Endothelial cell of umbilical vein (primary cell): Measurements from ENCODE around the gene LHFPL6. TPM values are rescaled to one million over a fixed set of nuclear protein-coding genes. Genes with fewer than 3 reads are reported as not detected.

Source experiments
- BruUV-seq: library from RNA; stranded (reverse); fragments of 400-500 nt; replicated peaks from 2 replicates; lab custom pipeline; 2021; lab: Mats Ljungman, UMichigan
- CTCF ChIA-PET: fragments of 300-600, 350-600 bp; sonication (Branson Sonifier 250); formaldehyde crosslinking; loops from one replicate; lab custom pipeline; 2021; ENCODE audit warnings: antibody characterized with exemption, inconsistent platforms; lab: Charles Lee
- POLR2A ChIA-PET: fragments of 300-600, 350-600 bp; sonication (Branson Sonifier 250); formaldehyde crosslinking; loops from one replicate; lab custom pipeline; 2021; ENCODE audit warnings: antibody characterized with exemption, inconsistent platforms; lab: Charles Lee
- DNase-seq: peaks from one replicate; pipeline ENCODE4 v3.0.0-alpha.2; 2011; ENCODE audit warnings: low read depth, low spot score
- FAIRE-seq: peaks from 2 replicates; lab custom pipeline; 2011; peaks lifted over from hg19 to GRCh38; lab: Jason Lieb, UNC
- H2AFZ ChIP-seq: 2 replicates; pipeline ENCODE4 v1.6.0; 2012; ENCODE audit warnings: low read depth, low read length, control low read depth, inconsistent platforms
- H3K27ac ChIP-seq: 2 replicates; pipeline ENCODE4 v1.5.1; 2011; ENCODE audit warnings: low read depth, mild to moderate bottlenecking, control low read depth, low read length, moderate library complexity; ENCODE audit not compliant: insufficient read depth
- H3K27me3 ChIP-seq, 2 experiments: 2 replicates each; pipeline versions ENCODE4 v1.6.0 to v1.6.1; 2011; ENCODE audit warnings: low read length in 2 of 2, mixed read lengths in 1 of 2; ENCODE audit not compliant: control insufficient read depth in 2 of 2, insufficient read depth in 2 of 2
- H3K36me3 ChIP-seq, 2 experiments: 2 replicates in 1 of 2; 3 replicates in 1 of 2; pipeline ENCODE4 v1.5.1; 2011; ENCODE audit warnings: low read length in 2 of 2, mild to moderate bottlenecking in 1 of 2, moderate library complexity in 1 of 2; ENCODE audit not compliant: control insufficient read depth in 2 of 2, insufficient read depth in 2 of 2; ENCODE audit errors: extremely low read depth in 1 of 2
- H3K4me1 ChIP-seq: 3 replicates; pipeline ENCODE4 v1.5.1; 2011; ENCODE audit warnings: mild to moderate bottlenecking, low read length; ENCODE audit not compliant: control insufficient read depth, insufficient read depth; ENCODE audit errors: extremely low read depth
- H3K4me2 ChIP-seq: 2 replicates; pipeline ENCODE4 v1.6.1; 2011; ENCODE audit warnings: low read length, control low read depth, mixed read lengths; ENCODE audit not compliant: insufficient read depth
- H3K4me3 ChIP-seq, 3 experiments: fragments of 200-600 bp in 1 of 3; sonication (generic), shearing (Covaris generic) in 1 of 3; replicated peaks in 1 of 3; 2 replicates each; pipeline ENCODE4 v1.5.1; 2011 to 2016; ENCODE audit warnings: control low read depth in 3 of 3, low read length in 3 of 3, mild to moderate bottlenecking in 2 of 3, inconsistent platforms in 1 of 3, low read depth in 1 of 3, moderate library complexity in 1 of 3; ENCODE audit not compliant: insufficient read depth in 1 of 3
- H3K79me2 ChIP-seq: 2 replicates; pipeline ENCODE4 v1.6.0; 2012; ENCODE audit warnings: low read length, inconsistent platforms; ENCODE audit not compliant: control insufficient read depth, insufficient read depth
- H3K9ac ChIP-seq: replicated peaks from 2 replicates; pipeline ENCODE3; 2011; ENCODE audit warnings: low read length, control low read depth; ENCODE audit not compliant: insufficient read depth; ENCODE audit errors: extremely low read depth
- H3K9me1 ChIP-seq: replicated peaks from 3 replicates; pipeline ENCODE4 v1.6.0; 2011; ENCODE audit warnings: mild to moderate bottlenecking, low read length; ENCODE audit not compliant: control insufficient read depth, insufficient read depth; ENCODE audit errors: extremely low read depth
- H3K9me3 ChIP-seq: replicated peaks from 2 replicates; pipeline ENCODE4 v1.5.1; 2012; ENCODE audit warnings: low read length, inconsistent platforms; ENCODE audit not compliant: control insufficient read depth, insufficient read depth
- H4K20me1 ChIP-seq: replicated peaks from 2 replicates; pipeline ENCODE3; 2011; ENCODE audit warnings: mild to moderate bottlenecking, low read length; ENCODE audit not compliant: control insufficient read depth, insufficient read depth; ENCODE audit errors: extremely low read depth
- EZH2 ChIP-seq: IDR thresholded peaks from 2 replicates; pipeline ENCODE4 v1.6.1; 2012; ENCODE audit warnings: borderline replicate concordance, low read depth, mild to moderate bottlenecking, moderate library complexity, low read length, inconsistent platforms; ENCODE audit not compliant: severe bottlenecking
- FOS ChIP-seq: IDR thresholded peaks from 2 replicates; pipeline ENCODE4 v1.6.1; 2011; ENCODE audit warnings: mild to moderate bottlenecking, low read length, moderate library complexity, borderline replicate concordance; ENCODE audit not compliant: insufficient read depth
- GATA2 ChIP-seq: IDR thresholded peaks from 2 replicates; pipeline ENCODE4 v1.7.0; 2011; ENCODE audit warnings: low read depth, mild to moderate bottlenecking, moderate library complexity, mixed read lengths, low read length; ENCODE audit not compliant: insufficient read length, insufficient read depth
- JUN ChIP-seq: IDR thresholded peaks from 2 replicates; pipeline ENCODE4 v1.6.1; 2011; ENCODE audit warnings: borderline replicate concordance, low read depth; ENCODE audit not compliant: insufficient read length, insufficient read depth
- MYC ChIP-seq: IDR thresholded peaks from one replicate; pipeline ENCODE4 v1.6.1; 2011; ENCODE audit warnings: mild to moderate bottlenecking, low read depth, low read length
- POLR2A ChIP-seq: IDR thresholded peaks from 2 replicates; pipeline ENCODE4 v1.6.1; 2012; ENCODE audit warnings: low read depth, mild to moderate bottlenecking, control low read depth, low read length
- POLR2AphosphoS5 ChIP-seq: IDR thresholded peaks from 2 replicates; pipeline ENCODE4 v1.6.1; 2012; ENCODE audit warnings: low read depth, mild to moderate bottlenecking, control low read depth, low read length, moderate library complexity; ENCODE audit not compliant: insufficient read depth
- dilution Hi-C: fragments of 300-500 bp; cut with MboI; formaldehyde crosslinking; loops from one replicate; pipeline ENCODE4 v1.15.0; 2019; ENCODE audit warnings: low sequenced_read_pairs; ENCODE audit not compliant: extremely low pct_ligation_motif_present
- intact Hi-C: fragments of 100-400 bp; cut with micrococcal nuclease; formaldehyde crosslinking; loops from one replicate; pipeline ENCODE4 v1.10.0; 2022
- polyA plus RNA-seq, 4 experiments: library from polyadenylated mRNA; depleted of rRNA in 3 of 4; stranded (reverse) in 3 of 4; unstranded in 1 of 4; fragments of >200 nt; gene quantifications; 2 replicates each; pipeline versions ENCODE4 v1.2.1 to v1.2.3, GENCODE V29; 2011 to 2012; ENCODE audit warnings: missing spikeins in 1 of 4
- total RNA-seq: library from RNA; stranded (reverse); gene quantifications from 2 replicates; pipeline ENCODE4 v1.2.3, GENCODE V29; 2021
- TF ChIP-seq, protein P1 (sequence below), 2 donors: IDR thresholded peaks; 1 replicate in 1 of 2; 2 replicates in 1 of 2; pipeline ENCODE4 v1.5.1; 2011; ENCODE audit warnings: low read length in 2 of 2, mild to moderate bottlenecking in 2 of 2, moderate library complexity in 2 of 2, control low read depth in 1 of 2, inconsistent platforms in 1 of 2, low read depth in 1 of 2; ENCODE audit not compliant: insufficient read depth in 1 of 2; ENCODE audit errors: extremely low read depth in 1 of 2
- TF ChIP-seq, protein P2 (sequence below): IDR thresholded peaks from 2 replicates; pipeline ENCODE4 v1.6.1; 2011; ENCODE audit not compliant: insufficient read depth, insufficient read length

The LHFPL6 gene
- total and polyA plus RNA-seq, 2 donors (not counting 3 experiments of a cell fraction or from before 2014, with no cell fraction given), result 17.5 to 19.4 TPM

GRCh38 chr13:39419876-39420275, 183.1 kb downstream of the LHFPL6 start:
- ChIA-PET POLR2A (no interaction called here), CTCF (interaction anchor here (1.3 to 7.0 kb wide), 3 partner anchors 179 to 191 kb away, joined by 3 to 124 read pairs (median 4); partner anchors contain the start of gene LHFPL6)
- DNase-seq, result no peak
- dilution Hi-C loops, result no loop called here
- H3K27me3 ChIP-seq, result no peaks in the 10 kb centered on the region
- no TSS peak for BruUV-seq
- no peak overlapping the region for H2AFZ ChIP-seq
- H3K4me1 ChIP-seq, result peaks cover 21% of the 10 kb centered on the region
- H3K9me3 ChIP-seq, result no peaks in the 10 kb centered on the region
- H3K4me3 ChIP-seq, result no peak overlapping the region
- no peak overlapping the region for H3K4me2 ChIP-seq
- no peaks in the 10 kb centered on the region for H3K36me3 ChIP-seq
- TF ChIP-seq FOS (no peak), MYC (no peak), POLR2AphosphoS5 (no peak), EZH2 (no peak), JUN (no peak), GATA2 (no peak), POLR2A (no peak)
- TF ChIP-seq, protein P1, sequence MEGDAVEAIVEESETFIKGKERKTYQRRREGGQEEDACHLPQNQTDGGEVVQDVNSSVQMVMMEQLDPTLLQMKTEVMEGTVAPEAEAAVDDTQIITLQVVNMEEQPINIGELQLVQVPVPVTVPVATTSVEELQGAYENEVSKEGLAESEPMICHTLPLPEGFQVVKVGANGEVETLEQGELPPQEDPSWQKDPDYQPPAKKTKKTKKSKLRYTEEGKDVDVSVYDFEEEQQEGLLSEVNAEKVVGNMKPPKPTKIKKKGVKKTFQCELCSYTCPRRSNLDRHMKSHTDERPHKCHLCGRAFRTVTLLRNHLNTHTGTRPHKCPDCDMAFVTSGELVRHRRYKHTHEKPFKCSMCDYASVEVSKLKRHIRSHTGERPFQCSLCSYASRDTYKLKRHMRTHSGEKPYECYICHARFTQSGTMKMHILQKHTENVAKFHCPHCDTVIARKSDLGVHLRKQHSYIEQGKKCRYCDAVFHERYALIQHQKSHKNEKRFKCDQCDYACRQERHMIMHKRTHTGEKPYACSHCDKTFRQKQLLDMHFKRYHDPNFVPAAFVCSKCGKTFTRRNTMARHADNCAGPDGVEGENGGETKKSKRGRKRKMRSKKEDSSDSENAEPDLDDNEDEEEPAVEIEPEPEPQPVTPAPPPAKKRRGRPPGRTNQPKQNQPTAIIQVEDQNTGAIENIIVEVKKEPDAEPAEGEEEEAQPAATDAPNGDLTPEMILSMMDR (IDR thresholded peaks at IDR 0.05; ENCODE audit: extremely low read depth in 1 of 2, insufficient read depth in 1 of 2, low read depth in 1 of 2, low read length in 2 of 2), result no peak
- TF ChIP-seq, protein P2, sequence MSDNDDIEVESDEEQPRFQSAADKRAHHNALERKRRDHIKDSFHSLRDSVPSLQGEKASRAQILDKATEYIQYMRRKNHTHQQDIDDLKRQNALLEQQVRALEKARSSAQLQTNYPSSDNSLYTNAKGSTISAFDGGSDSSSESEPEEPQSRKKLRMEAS, result no peak
- H3K9me1 ChIP-seq, result no peaks in the 10 kb centered on the region
- intact Hi-C loops, result loop anchor here (10.0 kb wide), 3 partner anchors 155 to 385 kb away; partner anchors contain the start of genes NHLRC3 and PROSER1
- no peak overlapping the region for H3K9ac ChIP-seq
- H3K27ac ChIP-seq, result no peak overlapping the region
- H3K79me2 ChIP-seq, result no peaks in the 10 kb centered on the region
- FAIRE-seq, result no peak
- no peaks in the 10 kb centered on the region for H4K20me1 ChIP-seq
